Measurements from ENCODE around the gene TNRC6B.

GRCh38 chr22:40367342-40367741, 189.6 kb downstream of the TNRC6B start:
- TF ChIP-seq, protein P1, sequence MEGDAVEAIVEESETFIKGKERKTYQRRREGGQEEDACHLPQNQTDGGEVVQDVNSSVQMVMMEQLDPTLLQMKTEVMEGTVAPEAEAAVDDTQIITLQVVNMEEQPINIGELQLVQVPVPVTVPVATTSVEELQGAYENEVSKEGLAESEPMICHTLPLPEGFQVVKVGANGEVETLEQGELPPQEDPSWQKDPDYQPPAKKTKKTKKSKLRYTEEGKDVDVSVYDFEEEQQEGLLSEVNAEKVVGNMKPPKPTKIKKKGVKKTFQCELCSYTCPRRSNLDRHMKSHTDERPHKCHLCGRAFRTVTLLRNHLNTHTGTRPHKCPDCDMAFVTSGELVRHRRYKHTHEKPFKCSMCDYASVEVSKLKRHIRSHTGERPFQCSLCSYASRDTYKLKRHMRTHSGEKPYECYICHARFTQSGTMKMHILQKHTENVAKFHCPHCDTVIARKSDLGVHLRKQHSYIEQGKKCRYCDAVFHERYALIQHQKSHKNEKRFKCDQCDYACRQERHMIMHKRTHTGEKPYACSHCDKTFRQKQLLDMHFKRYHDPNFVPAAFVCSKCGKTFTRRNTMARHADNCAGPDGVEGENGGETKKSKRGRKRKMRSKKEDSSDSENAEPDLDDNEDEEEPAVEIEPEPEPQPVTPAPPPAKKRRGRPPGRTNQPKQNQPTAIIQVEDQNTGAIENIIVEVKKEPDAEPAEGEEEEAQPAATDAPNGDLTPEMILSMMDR (IDR thresholded peaks at IDR 0.05; ENCODE audit: low read length), result no peak
- no peak for TF ChIP-seq EZH2phosphoT487 (IDR thresholded peaks at IDR 0.05; ENCODE audit: low read length)
